ENCODE data around the gene DAND5. TPM values are rescaled to one million over a fixed set of nuclear protein-coding genes. Genes with fewer than 3 reads are reported as not detected.

Gene DAND5
- total and polyA plus RNA-seq, 12 donors: 0.27 to 2.3 (median 0.92) TPM

GRCh38 chr19:12965812-12966135 lies 3.6 kb upstream of the DAND5 start:
- 43 to 48% (median 46%) methylated on average over 8 of the region's 8 CpGs for WGBS, 4 donors
- no peak overlapping the region for H3K4me3 ChIP-seq
- no peak overlapping the region for H3K27ac ChIP-seq
- no peaks in the 10 kb centered on the region for H3K9me3 ChIP-seq (replicated peaks in 1 of 3)
- no peaks in the 10 kb centered on the region for H3K36me3 ChIP-seq (replicated peaks in 1 of 2)
- intact Hi-C loops (cut with DNase I): loop anchor here in 1 of 2 donors (10.0 kb wide), 1 partner anchor 309 kb away; no protein-coding TSS in a partner anchor
- no peak for DNase-seq
- H3K27me3 ChIP-seq: no peaks in the 10 kb centered on the region
- no peak for TF ChIP-seq CTCF (IDR thresholded peaks at IDR 0.05)
- TF ChIP-seq POLR2A (IDR thresholded peaks at IDR 0.05): no peak
- H3K4me1 ChIP-seq (replicated peaks in 1 of 2): peaks cover 0 to 8% of the 10 kb centered on the region in 2 donors

GRCh38 chr19:12967907-12968306 lies 1.5 kb upstream of the DAND5 start:
- intact Hi-C loops (cut with DNase I): loop anchor here in 1 of 2 donors (10.0 kb wide), 1 partner anchor 307 kb away; no protein-coding TSS in a partner anchor
- Histone ChIP-seq H3K9me3 (replicated peaks in 1 of 3) (no peaks in the 10 kb centered on the region), H3K27me3 (no peaks in the 10 kb centered on the region), H3K36me3 (replicated peaks in 1 of 2) (no peaks in the 10 kb centered on the region), H3K4me1 (replicated peaks in 1 of 2) (peaks cover 0 to 8% of the 10 kb centered on the region in 2 donors), H3K27ac (no peak overlapping the region), H3K4me3 (no peak overlapping the region)
- 86 to 91% (median 89%) methylated on average over 5 of the region's 5 CpGs for WGBS, 4 donors
- TF ChIP-seq POLR2A (IDR thresholded peaks at IDR 0.05): no peak
- DNase-seq: no peak

- Histone ChIP-seq H3K27ac (peak overlapping the region in 3 of 5 donors; percentile 3 to 74 (median 38)), H3K4me1 (replicated peaks in 1 of 2) (peaks cover 0 to 8% of the 10 kb centered on the region in 2 donors), H3K4me3 (no peak overlapping the region), H3K27me3 (no peaks in the 10 kb centered on the region), H3K36me3 (replicated peaks in 1 of 2) (no peaks in the 10 kb centered on the region), H3K9me3 (replicated peaks in 1 of 3) (no peaks in the 10 kb centered on the region)
- DNase-seq: no peak
- no peak for TF ChIP-seq CTCF (IDR thresholded peaks at IDR 0.05)
- no peak for TF ChIP-seq POLR2A (IDR thresholded peaks at IDR 0.05)
- WGBS, 4 donors: 85 to 89% (median 87%) methylated on average over 7 of the region's 7 CpGs
- intact Hi-C loops (cut with DNase I): no loop called here
These were observed 869 bp downstream of the DAND5 start for GRCh38 chr19:12970070-12970820.

GRCh38 chr19:12973236-12973635 lies 3.9 kb downstream of the DAND5 start:
- H3K27ac ChIP-seq: no peak overlapping the region
- H3K4me1 ChIP-seq (replicated peaks in 1 of 2): peaks cover 0 to 8% of the 10 kb centered on the region in 2 donors
- H3K4me3 ChIP-seq: no peak overlapping the region
- TF ChIP-seq CTCF (IDR thresholded peaks at IDR 0.05) (no peak), POLR2A (IDR thresholded peaks at IDR 0.05) (no peak)
- intact Hi-C loops (cut with DNase I): no loop called here
- no peak for DNase-seq
- no peaks in the 10 kb centered on the region for H3K9me3 ChIP-seq (replicated peaks in 1 of 3)
- no peaks in the 10 kb centered on the region for H3K27me3 ChIP-seq
- H3K36me3 ChIP-seq (replicated peaks in 1 of 2): no peaks in the 10 kb centered on the region
- WGBS, 4 donors: 84 to 92% (median 89%) methylated on average over 14 to 16 of the region's 16 CpGs
